Body of pancreas (tissue), 4 donors: ENCODE measurements around the gene HNRNPLL. TPM values are rescaled to one million over a fixed set of nuclear protein-coding genes. Genes with fewer than 3 reads are reported as not detected.

Experiments used
- ATAC-seq: fragments of 150-250 bp; one replicate; pipeline ENCODE4 v1.9.1; 2016
- DNase-seq, 4 donors: peaks; one replicate each; pipeline ENCODE4 v3.0.0-alpha.2; 2019
- H3K27ac ChIP-seq, 4 donors: fragments of 200-600 bp; sonication (generic); 1 replicate in 3 of 4; 2 replicates in 1 of 4; pipeline versions ENCODE4 v1.5.1 to v1.6.1; 2016 to 2019; ENCODE audit warnings: mild to moderate bottlenecking in 1 of 4, mixed read lengths in 1 of 4, moderate library complexity in 1 of 4
- H3K27me3 ChIP-seq, 2 donors: fragments of 200-600 bp; sonication (generic); one replicate each; pipeline ENCODE4 v1.6.0; 2016; ENCODE audit warnings: mild to moderate bottlenecking in 1 of 2
- H3K36me3 ChIP-seq, 2 donors: fragments of 200-600 bp; sonication (generic); replicated peaks in 1 of 2; 2 replicates each; pipeline ENCODE4 v1.5.1; 2016; ENCODE audit warnings: low read depth in 2 of 2; ENCODE audit not compliant: insufficient read depth in 1 of 2
- H3K4me1 ChIP-seq: fragments of 200-600 bp; sonication (generic); one replicate; pipeline ENCODE4 v1.6.0; 2016
- H3K4me3 ChIP-seq, 2 donors: fragments of 200-600 bp; sonication (generic); 1 replicate in 1 of 2; 2 replicates in 1 of 2; pipeline ENCODE4 v1.5.1; 2016 to 2019
- H3K9me3 ChIP-seq, 3 donors: fragments of 200-600 bp; sonication (generic); 1 replicate in 2 of 3; 2 replicates in 1 of 3; pipeline ENCODE4 v1.5.1; 2016
- POLR2A ChIP-seq, 3 donors: fragments of 450-650 bp; IDR thresholded peaks; one replicate each; pipeline ENCODE4 v1.6.1; 2016; ENCODE audit warnings: antibody characterized with exemption in 3 of 3, mild to moderate bottlenecking in 2 of 3
- WGBS, 2 donors: methylation state at CpG; one replicate each; pipeline ENCODE4 v1.1.5; 2017; 5-methylcytosine and 5-hydroxymethylcytosine counted together
- intact Hi-C: fragments of 100-400 bp; cut with DNase I; formaldehyde crosslinking; loops from one replicate; pipeline ENCODE4 v1.15.1; 2023
- total RNA-seq, 2 donors: library from RNA; depleted of rRNA; stranded (reverse); fragments of >200 nt; gene quantifications; one replicate each; pipeline ENCODE4 v1.1.0, GENCODE V29; 2016
- TF ChIP-seq, protein P1 (sequence below), 7 experiments: fragments of 450-650 bp in 4 of 7; fragments of 200-600 bp in 3 of 7; sonication (generic) in 3 of 7; IDR thresholded peaks; one replicate each; pipeline ENCODE4 v1.5.1; 2016 to 2019; ENCODE audit warnings: antibody characterized with exemption in 7 of 7

HNRNPLL gene
- total RNA-seq, 2 donors from 2014 or later = 21.8 to 22.4 TPM

DNA sequence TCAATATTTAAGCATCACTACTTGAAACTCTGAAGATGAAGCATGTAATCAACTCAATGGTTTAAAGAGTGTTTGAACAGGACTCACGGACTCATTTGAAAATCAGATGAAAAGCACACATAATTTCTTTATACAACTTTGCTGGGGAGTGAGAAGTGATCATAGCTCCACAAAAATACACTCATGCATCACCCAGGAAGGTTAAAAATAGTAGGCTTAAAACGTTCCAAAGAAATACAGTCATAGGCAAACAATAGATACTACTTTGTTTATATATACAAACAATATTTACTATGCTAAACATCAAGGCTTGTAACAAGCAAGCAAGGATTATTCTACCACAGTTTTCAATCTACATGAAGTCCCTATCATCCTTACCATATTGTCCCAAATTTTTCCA is 11.6 kb downstream of the HNRNPLL start:
- ATAC-seq (no peak), DNase-seq (no peak)
- 23 to 26% methylated on average over 2 of the region's 2 CpGs for WGBS, 2 donors
- Histone ChIP-seq H3K9me3 (no peaks in the 10 kb centered on the region), H3K36me3 (no peaks in the 10 kb centered on the region), H3K27ac (no peak overlapping the region), H3K4me1 (peaks cover 5% of the 10 kb centered on the region), H3K27me3 (no peaks in the 10 kb centered on the region), H3K4me3 (no peak overlapping the region)
- TF ChIP-seq POLR2A (IDR thresholded peaks at IDR 0.05) = no peak
- TF ChIP-seq, protein P1, sequence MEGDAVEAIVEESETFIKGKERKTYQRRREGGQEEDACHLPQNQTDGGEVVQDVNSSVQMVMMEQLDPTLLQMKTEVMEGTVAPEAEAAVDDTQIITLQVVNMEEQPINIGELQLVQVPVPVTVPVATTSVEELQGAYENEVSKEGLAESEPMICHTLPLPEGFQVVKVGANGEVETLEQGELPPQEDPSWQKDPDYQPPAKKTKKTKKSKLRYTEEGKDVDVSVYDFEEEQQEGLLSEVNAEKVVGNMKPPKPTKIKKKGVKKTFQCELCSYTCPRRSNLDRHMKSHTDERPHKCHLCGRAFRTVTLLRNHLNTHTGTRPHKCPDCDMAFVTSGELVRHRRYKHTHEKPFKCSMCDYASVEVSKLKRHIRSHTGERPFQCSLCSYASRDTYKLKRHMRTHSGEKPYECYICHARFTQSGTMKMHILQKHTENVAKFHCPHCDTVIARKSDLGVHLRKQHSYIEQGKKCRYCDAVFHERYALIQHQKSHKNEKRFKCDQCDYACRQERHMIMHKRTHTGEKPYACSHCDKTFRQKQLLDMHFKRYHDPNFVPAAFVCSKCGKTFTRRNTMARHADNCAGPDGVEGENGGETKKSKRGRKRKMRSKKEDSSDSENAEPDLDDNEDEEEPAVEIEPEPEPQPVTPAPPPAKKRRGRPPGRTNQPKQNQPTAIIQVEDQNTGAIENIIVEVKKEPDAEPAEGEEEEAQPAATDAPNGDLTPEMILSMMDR (IDR thresholded peaks at IDR 0.05) = no peak
- intact Hi-C loops = no loop called here

DNA sequence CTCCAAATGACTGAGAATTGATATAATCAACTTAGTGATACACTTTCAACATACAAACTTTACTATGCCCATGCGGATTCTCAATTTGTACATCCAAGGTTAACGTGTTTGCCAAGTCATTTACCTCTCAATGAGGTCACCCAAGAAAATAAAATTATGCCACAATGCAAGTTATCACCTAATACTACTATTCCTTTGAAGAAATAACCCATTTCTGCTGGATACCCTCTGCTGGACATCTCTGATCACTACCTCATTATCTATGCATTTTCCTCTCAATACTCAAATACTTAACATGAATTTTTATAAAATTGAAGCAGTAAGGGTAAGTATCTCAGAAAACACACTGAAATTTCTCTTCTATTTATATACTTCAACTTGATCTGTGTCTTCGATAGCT is 12.7 kb downstream of the HNRNPLL start:
- no peaks in the 10 kb centered on the region for H3K27me3 ChIP-seq
- intact Hi-C loops = no loop called here
- TF ChIP-seq, protein P1 (IDR thresholded peaks at IDR 0.05) = no peak
- no peak for TF ChIP-seq POLR2A (IDR thresholded peaks at IDR 0.05)
- no peak overlapping the region for H3K4me3 ChIP-seq
- H3K4me1 ChIP-seq = peaks cover 5% of the 10 kb centered on the region
- no peaks in the 10 kb centered on the region for H3K36me3 ChIP-seq
- no peak overlapping the region for H3K27ac ChIP-seq
- no peak for DNase-seq
- no peaks in the 10 kb centered on the region for H3K9me3 ChIP-seq
- no peak for ATAC-seq
- WGBS, 2 donors = 84 to 89% methylated on average over 3 of the region's 3 CpGs

DNA sequence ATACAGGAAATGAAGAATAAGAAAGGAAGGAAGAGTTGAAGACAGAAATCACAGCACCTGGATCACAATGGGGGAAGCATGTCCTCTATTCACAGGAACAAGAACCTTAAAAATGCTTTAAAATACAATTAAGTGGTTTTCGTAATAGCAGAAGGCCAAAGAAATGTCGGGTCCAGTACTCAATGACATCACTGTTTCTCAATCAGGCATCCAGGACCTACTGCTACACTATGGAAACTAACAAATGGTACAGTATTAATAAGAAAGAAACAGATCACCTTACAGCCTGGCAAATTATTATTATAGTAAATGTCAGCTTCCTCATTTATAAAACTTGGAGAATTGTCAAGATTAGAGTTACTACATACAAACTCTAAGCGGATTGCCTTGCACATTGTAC is 15.8 kb downstream of the HNRNPLL start:
- H3K36me3 ChIP-seq = no peaks in the 10 kb centered on the region
- WGBS, 2 donors = 65 to 67% methylated on average over 3 of the region's 3 CpGs
- TF ChIP-seq, protein P1 (IDR thresholded peaks at IDR 0.05) = no peak
- no peak for TF ChIP-seq POLR2A (IDR thresholded peaks at IDR 0.05)
- intact Hi-C loops = loop anchor here (10.0 kb wide), 1 partner anchor 138 kb away; no protein-coding TSS in a partner anchor
- H3K27ac ChIP-seq = no peak overlapping the region
- H3K9me3 ChIP-seq = no peaks in the 10 kb centered on the region
- ATAC-seq (no peak), DNase-seq (no peak)
- H3K4me1 ChIP-seq = peaks cover 5% of the 10 kb centered on the region
- H3K27me3 ChIP-seq = no peaks in the 10 kb centered on the region
- H3K4me3 ChIP-seq = no peak overlapping the region

- Histone ChIP-seq H3K27ac (no peak overlapping the region), H3K4me3 (no peak overlapping the region), H3K27me3 (no peaks in the 10 kb centered on the region), H3K9me3 (no peaks in the 10 kb centered on the region), H3K4me1 (peaks cover 6% of the 10 kb centered on the region), H3K36me3 (peaks cover 0 to 3% of the 10 kb centered on the region in 2 donors)
- TF ChIP-seq, protein P1 (IDR thresholded peaks at IDR 0.05) = no peak
- TF ChIP-seq POLR2A (IDR thresholded peaks at IDR 0.05) = no peak
- 28 to 46% methylated on average over 1 of the region's 1 CpG for WGBS, 2 donors
- ATAC-seq (no peak), DNase-seq (no peak)
- intact Hi-C loops = loop anchor here (10.0 kb wide), 1 partner anchor 140 kb away; no protein-coding TSS in a partner anchor
Observed at GRCh38 chr2:38584881-38585280, 17.8 kb downstream of the HNRNPLL start.

DNA sequence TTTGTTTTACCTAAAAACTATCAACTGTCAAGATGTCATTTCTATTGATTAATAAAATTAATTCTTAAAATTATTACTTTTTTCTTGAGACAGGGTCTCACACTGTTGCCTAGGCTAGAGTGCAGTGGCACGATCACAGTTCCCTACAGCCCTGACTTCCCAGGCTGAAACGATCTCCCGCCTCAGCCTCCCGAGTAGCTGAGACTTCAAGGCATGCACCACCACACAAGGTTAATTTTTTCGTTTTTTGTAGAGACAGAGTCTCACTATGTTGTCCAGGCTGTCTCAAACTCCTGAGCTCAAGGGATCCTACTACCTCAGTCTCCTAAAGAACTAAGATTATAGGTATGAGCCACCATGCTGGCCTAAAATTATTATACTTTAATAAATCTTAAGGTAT is 18.7 kb downstream of the HNRNPLL start:
- peaks cover 6% of the 10 kb centered on the region for H3K4me1 ChIP-seq
- ATAC-seq = no peak
- H3K27ac ChIP-seq = no peak overlapping the region
- intact Hi-C loops = loop anchor here (10.0 kb wide), 1 partner anchor 141 kb away; no protein-coding TSS in a partner anchor
- TF ChIP-seq, protein P1 (IDR thresholded peaks at IDR 0.05) = no peak
- no peak for TF ChIP-seq POLR2A (IDR thresholded peaks at IDR 0.05)
- DNase-seq = no peak
- no peak overlapping the region for H3K4me3 ChIP-seq
- H3K36me3 ChIP-seq = peaks cover 0 to 3% of the 10 kb centered on the region in 2 donors
- no peaks in the 10 kb centered on the region for H3K9me3 ChIP-seq
- WGBS, 2 donors = 87 to 90% methylated on average over 5 of the region's 5 CpGs
- no peaks in the 10 kb centered on the region for H3K27me3 ChIP-seq
